CD4-positive, alpha-beta T cell treated with Interleukin-6 for 4 hours (primary cell): Measurements from ENCODE around the gene PAFAH1B1.
"Not testable (repeated sequence)": the region's sequence is repeated elsewhere in the genome, so short reads cannot be mapped to it uniquely, and the experiment has no call there.

ENCODE experiments used
- DNase-seq: peaks from one replicate; pipeline ENCODE4 v3.0.0-alpha.2; 2020; ENCODE audit warnings: mixed read lengths

PAFAH1B1 gene

GRCh38 chr17:2690165-2691068 is 97.0 kb downstream of the PAFAH1B1 start:
- no peak for DNase-seq

- no peak for DNase-seq
These were observed 97.8 kb downstream of the PAFAH1B1 start for GRCh38 chr17:2691069-2691871.

- no peak for DNase-seq
These were observed 98.7 kb downstream of the PAFAH1B1 start for GRCh38 chr17:2691965-2692780.

GRCh38 chr17:2692781-2693135 is 99.3 kb downstream of the PAFAH1B1 start:
- no peak for DNase-seq

GRCh38 chr17:2693561-2694380 is 100.3 kb downstream of the PAFAH1B1 start:
- no peak for DNase-seq

GRCh38 chr17:2694381-2695242 is 101.2 kb downstream of the PAFAH1B1 start:
- DNase-seq: no peak

GRCh38 chr17:2695243-2695960 is 101.9 kb downstream of the PAFAH1B1 start:
- DNase-seq: no peak

GRCh38 chr17:2695961-2696760 is 102.7 kb downstream of the PAFAH1B1 start:
- DNase-seq: no peak

GRCh38 chr17:2697611-2698162 is 104.2 kb downstream of the PAFAH1B1 start:
- no peak for DNase-seq

GRCh38 chr17:2699216-2699805 is 105.9 kb downstream of the PAFAH1B1 start:
- DNase-seq: not testable (repeated sequence)

- no peak for DNase-seq
These were observed 106.6 kb downstream of the PAFAH1B1 start for GRCh38 chr17:2700030-2700490.

GRCh38 chr17:2700491-2701141 is 107.2 kb downstream of the PAFAH1B1 start:
- DNase-seq: no peak

GRCh38 chr17:2701161-2701995 is 107.9 kb downstream of the PAFAH1B1 start:
- DNase-seq: no peak

- no peak for DNase-seq
These were observed 108.7 kb downstream of the PAFAH1B1 start for GRCh38 chr17:2701996-2702741.

- DNase-seq: no peak
These were observed 109.7 kb downstream of the PAFAH1B1 start for GRCh38 chr17:2703181-2703580.

GRCh38 chr17:2703606-2704005 is 110.2 kb downstream of the PAFAH1B1 start:
- no peak for DNase-seq
